Activated CD8-positive, alpha-beta memory T cell treated with anti-CD3 and anti-CD28 coated beads, Interleukin-2, amount 10 ng/mL, durations not matched to agents 7 days and 5 days (primary cell): ENCODE measurements around the gene JPH3. TPM values are rescaled to one million over a fixed set of nuclear protein-coding genes. Genes with fewer than 3 reads are reported as not detected.

Source experiments
- ATAC-seq: fragments of 150-1000 bp; cut with Tn5 transposase; one replicate; pipeline ENCODE4 v1.10.0; 2021; ENCODE audit warnings: moderate library complexity
- CTCF ChIA-PET: fragments of 350-600 bp; sonication (Branson Sonifier 250); formaldehyde crosslinking; loops from one replicate; lab custom pipeline; 2021; ENCODE audit warnings: antibody characterized with exemption; lab: Charles Lee
- DNase-seq: peaks from one replicate; pipeline ENCODE4 v3.0.0-alpha.2; 2020
- H3K27ac Mint-ChIP-seq: one replicate; pipeline ENCODE4 v1.8.0; 2021; ENCODE audit warnings: mild to moderate bottlenecking, mixed read lengths
- H3K27me3 Mint-ChIP-seq: one replicate; pipeline ENCODE4 v1.8.0; 2021; ENCODE audit warnings: mixed read lengths
- H3K36me3 Mint-ChIP-seq: one replicate; pipeline ENCODE4 v1.8.0; 2021; ENCODE audit warnings: mild to moderate bottlenecking, mixed read lengths
- H3K4me1 Mint-ChIP-seq: one replicate; pipeline ENCODE4 v1.8.0; 2021; ENCODE audit warnings: mixed read lengths
- H3K4me3 Mint-ChIP-seq: one replicate; pipeline ENCODE4 v1.8.0; 2021; ENCODE audit warnings: mild to moderate bottlenecking, moderate library complexity, mixed read lengths
- H3K9me3 Mint-ChIP-seq: one replicate; pipeline ENCODE4 v1.8.0; 2022; ENCODE audit warnings: low read depth, mixed read lengths
- total RNA-seq, 2 experiments: library from RNA; stranded (reverse); gene quantifications; one replicate each; pipeline ENCODE4 v1.2.3, GENCODE V29; 2021

The JPH3 gene
- total RNA-seq: not detected

GRCh38 chr16:87602001-87602775 is at the start of gene JPH3:
Gene JPH3, plus strand, starts transcription at chr16:87602508. Its CDS starts 639 bp downstream, at chr16:87603147.
- DNase-seq (no peak), ATAC-seq (no peak)
- Mint-ChIP-seq H3K36me3 (no peaks in the 10 kb centered on the region), H3K4me1 (peaks cover 7% of the 10 kb centered on the region), H3K9me3 (no peaks in the 10 kb centered on the region), H3K27me3 (peaks cover 65% of the 10 kb centered on the region), H3K4me3 (no peak within 1 kb of the TSS), H3K27ac (peak within 1 kb of the TSS; percentile 12)
- CTCF ChIA-PET: no interaction called here

- CTCF ChIA-PET: interaction anchor here (1.2 to 1.4 kb wide), 2 partner anchors 82 to 84 kb away, joined by 4 to 8 read pairs; no protein-coding TSS in a partner anchor
- no peak overlapping the region for H3K27ac Mint-ChIP-seq
- peaks cover 8% of the 10 kb centered on the region for H3K27me3 Mint-ChIP-seq
- no peaks in the 10 kb centered on the region for H3K36me3 Mint-ChIP-seq
- DNase-seq (no peak), ATAC-seq (no peak)
- no peaks in the 10 kb centered on the region for H3K9me3 Mint-ChIP-seq
- no peaks in the 10 kb centered on the region for H3K4me1 Mint-ChIP-seq
- H3K4me3 Mint-ChIP-seq: no peak overlapping the region
These were observed 49.3 kb upstream of the JPH3 start for GRCh38 chr16:87552772-87553573.

GRCh38 chr16:87554754-87555427 is 47.4 kb upstream of the JPH3 start:
- Mint-ChIP-seq H3K36me3 (no peaks in the 10 kb centered on the region), H3K9me3 (no peaks in the 10 kb centered on the region), H3K4me1 (no peaks in the 10 kb centered on the region), H3K4me3 (no peak overlapping the region), H3K27ac (no peak overlapping the region), H3K27me3 (peaks cover 4% of the 10 kb centered on the region)
- CTCF ChIA-PET: no interaction called here
- DNase-seq (no peak), ATAC-seq (no peak)

- DNase-seq (no peak), ATAC-seq (no peak)
- H3K4me1 Mint-ChIP-seq: no peaks in the 10 kb centered on the region
- peaks cover 4% of the 10 kb centered on the region for H3K27me3 Mint-ChIP-seq
- no peak overlapping the region for H3K4me3 Mint-ChIP-seq
- no peaks in the 10 kb centered on the region for H3K9me3 Mint-ChIP-seq
- no peaks in the 10 kb centered on the region for H3K36me3 Mint-ChIP-seq
- no peak overlapping the region for H3K27ac Mint-ChIP-seq
- CTCF ChIA-PET: no interaction called here
These were observed 46.7 kb upstream of the JPH3 start for GRCh38 chr16:87555647-87556046.

- DNase-seq: no peak
- no peak for ATAC-seq
- Mint-ChIP-seq H3K9me3 (no peaks in the 10 kb centered on the region), H3K27me3 (peaks cover 4% of the 10 kb centered on the region), H3K4me3 (no peak overlapping the region), H3K4me1 (no peaks in the 10 kb centered on the region), H3K27ac (no peak overlapping the region), H3K36me3 (no peaks in the 10 kb centered on the region)
- CTCF ChIA-PET: no interaction called here
These were observed 45.3 kb upstream of the JPH3 start for GRCh38 chr16:87556941-87557459.

GRCh38 chr16:87558682-87559081 is 43.6 kb upstream of the JPH3 start:
- CTCF ChIA-PET: no interaction called here
- H3K27me3 Mint-ChIP-seq: no peaks in the 10 kb centered on the region
- H3K36me3 Mint-ChIP-seq: no peaks in the 10 kb centered on the region
- H3K9me3 Mint-ChIP-seq: peaks cover 2% of the 10 kb centered on the region
- H3K27ac Mint-ChIP-seq: no peak overlapping the region
- no peak overlapping the region for H3K4me3 Mint-ChIP-seq
- ATAC-seq (no peak), DNase-seq (no peak)
- no peaks in the 10 kb centered on the region for H3K4me1 Mint-ChIP-seq

GRCh38 chr16:87559945-87560344 is 42.4 kb upstream of the JPH3 start:
- no peaks in the 10 kb centered on the region for H3K36me3 Mint-ChIP-seq
- no peak overlapping the region for H3K4me3 Mint-ChIP-seq
- no peak overlapping the region for H3K27ac Mint-ChIP-seq
- no peaks in the 10 kb centered on the region for H3K27me3 Mint-ChIP-seq
- peaks cover 10% of the 10 kb centered on the region for H3K9me3 Mint-ChIP-seq
- DNase-seq: no peak
- ATAC-seq: no peak
- CTCF ChIA-PET: no interaction called here
- H3K4me1 Mint-ChIP-seq: no peaks in the 10 kb centered on the region

- Mint-ChIP-seq H3K9me3 (peaks cover 10% of the 10 kb centered on the region), H3K36me3 (no peaks in the 10 kb centered on the region), H3K27me3 (no peaks in the 10 kb centered on the region), H3K27ac (no peak overlapping the region), H3K4me3 (no peak overlapping the region), H3K4me1 (no peaks in the 10 kb centered on the region)
- ATAC-seq (peak; percentile 39), DNase-seq (no peak)
- CTCF ChIA-PET: no interaction called here
These were observed 41.7 kb upstream of the JPH3 start for GRCh38 chr16:87560428-87561199.

GRCh38 chr16:87561200-87562105 is 40.9 kb upstream of the JPH3 start:
- Mint-ChIP-seq H3K36me3 (no peaks in the 10 kb centered on the region), H3K4me3 (no peak overlapping the region), H3K27ac (no peak overlapping the region), H3K9me3 (peaks cover 10% of the 10 kb centered on the region), H3K4me1 (no peaks in the 10 kb centered on the region), H3K27me3 (no peaks in the 10 kb centered on the region)
- no peak for ATAC-seq
- no peak for DNase-seq
- CTCF ChIA-PET: no interaction called here

GRCh38 chr16:87562201-87562600 is 40.1 kb upstream of the JPH3 start:
- H3K27ac Mint-ChIP-seq: no peak overlapping the region
- ATAC-seq: no peak
- CTCF ChIA-PET: no interaction called here

GRCh38 chr16:87563022-87563421 is 39.3 kb upstream of the JPH3 start:
- CTCF ChIA-PET: no interaction called here
- peaks cover 10% of the 10 kb centered on the region for H3K9me3 Mint-ChIP-seq
- DNase-seq (no peak), ATAC-seq (no peak)
- no peaks in the 10 kb centered on the region for H3K36me3 Mint-ChIP-seq
- no peak overlapping the region for H3K4me3 Mint-ChIP-seq
- H3K27ac Mint-ChIP-seq: no peak overlapping the region
- no peaks in the 10 kb centered on the region for H3K4me1 Mint-ChIP-seq
- no peaks in the 10 kb centered on the region for H3K27me3 Mint-ChIP-seq

More at GRCh38 chr16:87562201-87562600, 40.1 kb upstream of the JPH3 start:
- H3K9me3 Mint-ChIP-seq: peaks cover 10% of the 10 kb centered on the region
- H3K36me3 Mint-ChIP-seq: no peaks in the 10 kb centered on the region
- H3K4me3 Mint-ChIP-seq: no peak overlapping the region
- DNase-seq: no peak
- no peaks in the 10 kb centered on the region for H3K27me3 Mint-ChIP-seq
- H3K4me1 Mint-ChIP-seq: no peaks in the 10 kb centered on the region
